ENCODE measurements around the gene C1GALT1.
"Not testable (repeated sequence)": the region's sequence is repeated elsewhere in the genome, so short reads cannot be mapped to it uniquely, and the experiment has no call there.

Gene C1GALT1

DNA sequence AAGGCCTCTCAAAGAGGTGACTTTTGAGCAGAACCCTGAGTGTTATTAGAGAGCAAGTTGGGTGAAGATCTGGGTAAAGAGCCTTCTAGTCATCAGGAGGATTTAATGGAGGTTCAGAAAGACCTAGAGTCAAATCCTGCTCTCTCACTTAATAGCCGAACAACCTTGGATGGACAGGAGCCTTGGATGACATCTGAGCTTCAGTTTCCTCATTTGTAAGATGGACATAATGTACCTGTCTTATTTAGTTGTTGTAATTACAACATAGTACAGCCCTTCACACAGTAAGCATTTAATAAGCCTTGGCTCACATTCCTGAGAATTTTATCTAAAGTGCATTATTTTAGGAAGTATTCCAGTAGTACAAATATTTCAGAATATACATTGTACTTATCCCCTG is 57.0 kb downstream of the C1GALT1 start:
- DNase-seq: no peak

DNA sequence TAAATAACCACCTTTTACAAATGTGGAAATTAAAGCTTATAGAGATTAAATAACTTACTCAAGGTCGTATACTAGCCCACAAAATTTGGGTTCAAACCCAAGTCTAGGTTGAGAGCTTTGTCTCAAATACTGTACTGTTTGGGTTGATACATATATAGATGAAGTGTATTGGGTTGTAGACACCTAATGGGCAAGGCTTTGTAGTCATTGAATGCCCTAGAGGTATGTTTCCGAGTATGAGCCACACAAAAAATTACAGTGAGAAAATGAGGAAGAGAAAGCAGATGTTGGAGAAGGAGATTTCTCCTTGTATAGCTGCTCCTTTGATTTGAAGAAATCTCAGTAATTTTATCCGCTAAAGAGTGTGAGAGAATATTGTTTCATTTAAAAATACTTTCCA is 60.6 kb downstream of the C1GALT1 start:
- DNase-seq: no peak

DNA sequence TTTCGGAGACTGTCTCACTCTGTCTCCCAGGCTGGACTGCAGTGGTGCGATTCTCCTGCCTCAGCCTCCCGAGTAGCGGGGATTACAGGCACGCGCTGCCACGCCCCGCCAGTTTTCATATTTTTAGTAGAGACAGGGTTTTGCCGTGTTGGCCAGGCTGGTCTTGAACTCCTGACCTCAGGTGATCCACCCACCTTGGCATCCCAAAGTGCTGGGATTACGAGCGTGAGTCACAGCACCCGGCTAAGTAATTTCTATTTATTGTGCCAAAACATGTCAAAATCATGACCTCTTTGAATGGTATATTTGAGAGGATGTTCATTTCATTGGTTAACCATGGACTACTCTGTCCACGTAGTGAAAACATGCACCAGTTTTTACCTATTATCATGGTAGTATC is 62.9 kb downstream of the C1GALT1 start:
- DNase-seq: not testable (repeated sequence)

DNA sequence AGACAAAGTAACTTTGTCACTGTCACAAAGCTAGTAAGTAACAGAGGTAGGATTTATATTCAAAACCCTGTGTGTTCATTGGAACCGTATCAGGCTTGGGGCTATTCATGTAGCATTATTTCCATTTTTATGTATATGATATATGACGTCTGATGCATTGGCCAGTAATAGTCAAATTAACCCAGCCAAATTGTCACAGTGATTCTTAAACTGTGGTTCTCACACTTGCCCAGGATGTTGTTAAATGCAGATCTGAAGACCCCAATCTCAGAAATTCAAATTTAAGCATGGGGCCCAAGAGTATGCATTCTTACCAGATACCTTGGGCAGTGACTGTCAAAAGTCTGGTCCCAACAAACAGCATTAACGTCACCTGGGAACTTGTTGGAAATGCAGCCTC is 63.9 kb downstream of the C1GALT1 start:
- no peak for DNase-seq

DNA sequence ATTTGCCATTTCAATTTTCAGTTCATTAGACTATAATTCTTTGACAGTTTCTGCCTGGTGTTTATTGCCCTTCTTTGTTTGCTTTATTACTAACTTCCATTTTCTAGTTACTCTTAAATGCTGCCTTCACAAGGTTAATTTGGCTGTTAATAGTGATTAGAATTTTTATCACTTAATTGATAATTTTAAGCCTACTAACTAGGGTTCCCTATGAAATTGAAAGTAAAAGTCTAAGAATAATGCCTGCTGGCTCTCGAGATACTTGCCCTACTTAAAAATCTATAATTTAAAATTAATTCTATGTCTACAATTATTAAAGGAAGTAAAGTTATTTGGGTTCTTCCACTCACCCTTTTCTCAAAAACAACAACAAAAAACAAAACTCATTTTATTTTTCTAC is 65.3 kb downstream of the C1GALT1 start:
- DNase-seq: no peak

DNA sequence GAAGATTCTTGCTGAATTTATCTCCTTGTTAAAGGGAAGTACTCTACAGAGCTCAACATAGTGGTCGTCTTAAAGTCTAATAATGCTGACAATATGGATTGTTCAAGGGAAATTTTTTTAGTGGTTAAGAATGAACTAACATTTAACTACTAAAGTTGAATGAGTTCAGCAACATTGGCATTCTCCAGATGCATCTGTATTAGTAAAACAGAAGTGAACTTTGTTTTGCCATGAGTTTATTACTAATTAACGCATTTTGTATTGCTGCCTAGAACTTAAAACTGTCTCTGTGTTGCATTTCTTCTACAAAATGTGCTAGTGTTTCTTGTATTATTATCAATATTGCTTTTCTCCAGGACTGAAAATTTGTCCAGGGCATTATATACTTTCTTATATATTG is 67.5 kb downstream of the C1GALT1 start:
- DNase-seq: no peak

DNA sequence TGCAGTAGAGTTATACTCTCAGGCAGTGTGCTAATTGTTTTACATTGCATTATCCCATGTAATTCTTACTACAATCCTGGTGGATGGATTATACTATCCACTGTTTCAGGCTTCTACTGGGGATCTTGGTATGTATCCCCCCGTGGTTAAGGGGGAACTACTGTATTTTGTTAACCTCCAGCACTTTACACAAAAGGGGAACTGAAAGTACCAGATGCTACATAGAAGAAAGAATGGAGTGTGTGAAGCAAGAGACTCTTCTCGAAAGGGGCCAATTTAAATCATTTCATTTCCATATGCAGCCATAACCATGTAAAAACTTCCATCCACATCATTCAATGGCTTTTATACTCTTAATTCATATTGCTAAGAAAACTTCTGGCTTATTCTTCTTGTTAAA is 69.4 kb downstream of the C1GALT1 start:
- no peak for DNase-seq

DNA sequence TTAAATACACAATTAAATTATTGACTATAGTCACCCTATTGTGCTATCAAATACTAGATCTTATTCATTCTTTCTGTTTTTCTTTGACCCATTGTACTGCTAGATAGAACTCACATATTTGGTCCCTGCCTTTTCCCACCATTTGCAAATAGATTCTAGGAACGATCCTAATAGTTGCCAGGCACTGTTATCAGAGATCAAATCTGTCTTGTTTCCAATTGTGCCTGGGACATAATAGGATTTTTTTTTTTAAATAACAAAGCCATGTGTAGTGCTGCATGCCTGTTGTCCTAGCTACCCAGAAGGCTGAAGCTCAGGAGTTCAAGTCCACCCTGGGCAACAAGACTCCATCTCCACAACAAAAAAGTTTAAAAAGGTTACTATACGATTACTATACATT is 72.0 kb downstream of the C1GALT1 start:
- DNase-seq: no peak

DNA sequence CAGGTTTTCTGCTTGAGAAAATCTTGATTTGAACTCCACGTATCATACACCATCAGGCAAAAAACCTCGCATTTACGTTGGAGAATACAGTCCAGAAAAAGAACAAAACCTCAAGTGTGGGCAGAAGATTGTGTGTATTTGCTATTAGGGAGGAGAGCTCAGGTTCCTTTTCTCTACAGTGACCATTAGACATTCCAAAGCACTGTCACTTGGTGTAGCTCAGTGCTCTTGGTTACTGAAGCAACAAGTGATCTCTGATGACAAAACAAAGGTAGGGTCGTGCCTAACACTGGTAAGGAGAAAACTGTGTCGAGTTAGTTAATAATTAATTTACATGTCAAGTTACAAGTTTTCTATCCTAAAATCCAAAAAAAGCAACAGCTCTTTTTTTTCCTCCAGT is 72.6 kb downstream of the C1GALT1 start:
- DNase-seq: no peak

DNA sequence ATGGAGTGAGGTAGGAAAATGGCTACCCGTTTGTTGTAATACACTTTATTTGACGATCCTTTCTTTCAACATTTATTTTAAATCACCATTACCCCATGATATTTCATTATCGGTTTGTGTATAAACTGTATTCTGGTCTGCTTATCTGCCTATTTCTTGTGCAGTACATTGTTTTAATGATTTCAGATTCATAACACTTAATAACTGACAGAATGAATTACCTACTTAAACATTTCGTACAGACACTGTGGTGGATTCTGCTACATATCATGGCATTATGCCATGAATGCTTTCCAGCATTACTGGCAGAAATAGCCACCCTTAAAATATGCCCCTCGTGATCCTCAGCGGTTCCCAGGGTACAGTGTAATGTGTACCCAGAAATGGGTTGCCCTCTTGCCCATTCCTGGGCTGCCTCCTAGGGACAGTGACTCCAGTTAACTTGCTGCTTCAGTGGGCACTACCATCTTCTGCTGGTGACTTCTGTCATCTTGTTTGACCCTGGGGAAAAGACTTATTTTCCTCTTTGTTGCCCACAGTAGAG is 74.5 kb downstream of the C1GALT1 start:
- DNase-seq: no peak

DNA sequence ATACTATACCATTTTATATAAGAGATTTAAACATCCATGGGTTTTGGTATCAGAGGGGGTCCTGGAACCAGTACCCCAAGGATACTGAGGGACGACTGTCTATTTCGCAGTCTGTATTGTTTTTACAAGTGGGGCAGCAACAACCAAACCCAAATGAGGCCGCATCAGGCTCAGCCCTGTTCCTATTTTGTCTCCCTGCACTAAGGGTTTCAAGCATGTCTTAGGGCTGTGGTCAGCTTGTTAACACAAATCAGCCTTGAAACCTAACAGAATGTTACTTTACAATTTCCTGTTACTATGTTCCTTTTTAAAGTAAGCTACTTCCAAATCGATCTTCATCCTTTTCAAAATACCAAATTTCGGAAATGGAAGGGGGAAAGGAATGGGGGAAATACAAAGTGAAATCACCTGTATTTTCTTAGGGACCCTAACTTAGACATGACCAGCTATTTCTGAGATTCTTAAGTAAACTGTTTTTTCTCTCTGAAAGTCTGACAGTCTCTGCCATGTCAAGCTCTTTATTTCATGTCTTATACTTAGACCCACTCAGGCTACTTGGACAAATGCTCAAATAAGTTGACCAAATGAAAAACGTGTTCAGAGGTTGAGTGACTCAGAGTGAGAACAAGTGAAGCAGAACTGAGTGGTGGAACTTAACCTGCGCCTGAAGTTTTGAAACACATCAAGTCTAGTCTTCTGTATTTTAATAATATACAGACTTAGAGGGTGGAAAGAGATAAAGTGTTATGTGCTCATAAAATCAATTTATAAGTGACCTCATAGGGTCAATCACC is 75.8 kb downstream of the C1GALT1 start:
- no peak for DNase-seq

DNA sequence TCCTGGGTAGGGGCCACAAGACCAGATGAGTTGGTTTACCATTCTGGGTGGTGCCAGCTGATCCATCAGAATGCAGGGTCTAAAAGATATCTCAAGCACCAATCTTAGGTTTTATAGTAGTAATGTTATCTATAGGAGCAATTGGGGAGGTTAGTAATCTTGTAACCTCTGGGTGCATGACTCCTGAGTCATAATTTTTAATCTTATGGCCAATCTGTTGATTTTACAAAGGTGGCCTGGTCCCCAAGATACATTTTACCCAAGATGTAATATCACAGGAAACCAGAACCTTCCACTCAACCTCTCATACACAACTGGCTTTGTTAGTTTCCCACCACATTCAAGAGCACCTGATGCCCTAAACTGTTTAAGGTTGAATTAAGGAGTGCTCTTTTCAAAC is 79.5 kb downstream of the C1GALT1 start:
- no peak for DNase-seq

DNA sequence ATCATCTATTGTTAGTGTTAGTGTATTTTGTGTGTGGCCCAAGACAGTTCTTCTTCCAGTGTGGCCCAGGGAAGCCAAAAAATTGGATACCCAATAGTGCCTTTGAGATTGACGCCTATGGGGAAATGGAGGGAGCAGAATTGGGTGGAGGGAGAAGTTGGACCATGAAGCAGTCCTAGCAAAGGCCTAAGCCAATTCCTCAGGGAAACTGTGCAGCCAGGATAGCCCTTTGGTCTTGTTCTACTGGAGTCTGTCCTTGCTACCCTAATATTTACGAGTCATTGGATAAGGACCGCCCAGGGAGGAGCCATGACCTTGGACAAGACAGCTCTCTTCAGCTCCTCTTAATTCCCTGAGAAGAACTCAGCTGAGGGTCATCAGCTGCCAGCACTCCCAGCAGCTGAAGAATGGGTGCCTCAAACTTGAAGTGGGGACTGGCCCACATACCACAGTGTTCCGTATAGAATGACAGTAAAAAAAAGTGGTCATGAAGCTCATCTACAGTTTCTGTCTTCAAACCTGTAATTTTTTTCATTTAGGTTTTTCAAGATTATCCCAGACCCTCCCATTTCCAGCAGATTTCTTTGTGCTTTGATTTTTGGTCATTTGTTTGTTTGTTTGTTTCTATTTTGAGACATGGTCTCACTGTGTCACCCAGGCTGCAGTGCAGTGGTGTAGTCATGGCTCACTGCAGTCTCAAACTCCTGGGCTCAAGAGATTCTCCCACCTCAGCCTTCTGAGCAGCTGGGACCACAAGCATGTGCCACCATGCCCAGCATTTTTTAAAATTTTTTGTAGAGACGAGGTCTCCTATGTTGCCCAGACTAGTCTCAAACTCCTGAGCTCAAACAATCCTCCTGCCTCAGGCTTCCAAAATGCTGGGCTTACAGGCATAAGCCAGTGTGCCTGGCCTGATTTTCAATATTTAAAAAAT is 81.2 kb downstream of the C1GALT1 start:
- DNase-seq: no peak

DNA sequence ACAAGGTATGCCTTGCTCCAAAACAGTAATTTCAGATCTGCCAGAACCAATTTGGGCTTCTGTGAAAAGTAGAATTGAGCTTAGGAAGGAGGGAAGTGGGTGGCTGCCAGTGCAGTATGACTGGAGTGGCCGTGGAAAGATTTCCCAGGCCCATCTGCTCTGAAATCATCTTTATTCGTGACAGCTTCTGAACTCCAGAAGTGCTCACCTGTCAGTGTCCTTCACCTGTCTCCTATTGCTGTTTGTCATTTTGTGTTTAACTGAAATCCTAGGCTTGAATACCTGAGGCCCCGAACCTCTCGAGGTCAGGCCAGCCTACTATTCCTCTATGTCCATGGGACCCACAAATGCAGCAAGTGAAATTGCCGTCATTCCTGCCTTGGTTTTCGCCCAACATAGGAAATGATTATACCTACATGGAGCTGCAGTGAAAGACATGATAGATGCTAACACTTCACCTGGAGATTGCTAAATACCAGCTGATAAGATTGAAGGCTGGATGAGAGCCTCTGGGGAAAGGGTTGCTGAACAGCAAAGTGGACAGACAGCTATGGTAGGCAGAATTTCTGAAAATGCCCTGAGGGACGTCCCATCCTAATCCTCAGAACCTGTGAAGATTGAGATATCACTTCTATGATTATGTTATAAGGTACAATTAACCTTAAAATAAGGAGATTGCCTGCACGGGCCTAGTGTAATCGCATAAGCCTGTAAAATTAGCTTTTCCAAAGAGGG is 82.1 kb downstream of the C1GALT1 start:
- no peak for DNase-seq

DNA sequence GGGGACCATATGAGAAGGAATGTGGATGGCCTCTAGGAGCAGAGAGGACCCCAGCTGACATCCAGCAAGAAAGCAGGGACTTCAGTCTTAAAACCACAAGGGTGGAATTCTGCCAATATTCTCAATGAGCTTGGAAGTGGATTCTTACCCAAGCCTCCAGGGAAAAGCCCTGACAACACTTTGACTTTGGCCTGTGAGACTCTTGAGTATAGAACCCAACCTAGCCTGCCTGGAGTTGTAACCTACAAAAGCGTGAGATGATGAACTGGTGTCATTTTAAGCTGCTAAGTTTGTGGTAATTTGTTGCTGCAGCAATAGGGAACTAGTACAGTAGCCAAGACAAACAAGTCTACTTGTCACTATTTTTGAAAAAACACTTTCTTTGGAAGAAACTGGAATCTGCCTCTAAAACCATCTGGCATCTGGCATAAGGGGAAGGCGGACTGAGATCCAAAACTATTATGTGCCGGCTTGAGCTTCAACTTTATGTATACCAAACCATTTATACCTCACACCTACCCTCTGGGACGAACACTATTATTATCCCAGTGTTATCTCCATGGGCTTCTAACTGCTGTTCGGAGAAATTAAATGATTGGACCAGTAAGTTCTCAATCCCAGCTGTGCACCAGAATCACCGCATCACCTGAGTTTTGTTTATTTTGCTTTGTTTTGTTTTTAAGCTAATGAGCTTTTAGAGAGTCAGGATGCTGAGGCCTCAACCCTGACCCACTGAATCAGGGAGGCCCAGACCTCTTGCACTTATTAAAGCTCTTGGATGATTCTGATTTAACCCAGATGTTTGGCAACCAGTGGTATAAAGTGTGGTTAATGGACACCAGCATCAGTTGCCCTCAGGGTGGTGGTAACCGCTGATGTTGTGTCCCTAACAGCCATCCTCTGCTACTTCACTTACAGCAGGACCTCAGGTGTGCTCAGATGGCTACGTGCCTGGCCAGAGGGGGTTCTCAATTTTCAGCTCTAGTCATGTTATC is 83.0 kb downstream of the C1GALT1 start:
- no peak for DNase-seq

DNA sequence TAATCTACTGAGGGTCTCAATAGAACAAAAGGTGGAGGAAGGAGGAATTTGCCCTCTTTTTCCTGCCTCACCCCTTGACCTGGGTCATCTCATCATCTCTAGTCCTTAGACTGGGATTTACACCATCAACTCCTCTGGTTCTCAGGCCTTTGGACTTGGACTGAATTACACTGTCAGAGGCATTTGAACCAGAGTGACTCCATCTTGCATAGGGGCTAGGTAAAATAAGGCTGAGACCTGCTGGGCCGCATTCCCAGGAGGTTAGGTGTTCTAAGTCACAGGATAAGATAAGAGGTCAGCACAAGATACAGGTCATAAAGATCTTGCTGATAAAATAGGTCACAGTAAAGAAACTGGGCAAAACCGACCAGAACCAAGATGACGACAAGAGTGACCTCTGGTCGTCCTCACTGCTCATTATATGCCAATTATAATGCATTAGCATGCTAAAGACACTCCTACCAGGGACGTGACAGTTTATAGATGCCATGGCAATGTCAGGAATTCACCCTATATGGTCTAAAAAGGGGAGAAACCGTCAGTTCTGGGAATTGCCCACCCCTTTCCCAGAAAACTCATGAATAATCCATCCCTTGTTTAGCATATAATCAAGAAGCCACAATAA is 84.0 kb downstream of the C1GALT1 start:
- DNase-seq: no peak

DNA sequence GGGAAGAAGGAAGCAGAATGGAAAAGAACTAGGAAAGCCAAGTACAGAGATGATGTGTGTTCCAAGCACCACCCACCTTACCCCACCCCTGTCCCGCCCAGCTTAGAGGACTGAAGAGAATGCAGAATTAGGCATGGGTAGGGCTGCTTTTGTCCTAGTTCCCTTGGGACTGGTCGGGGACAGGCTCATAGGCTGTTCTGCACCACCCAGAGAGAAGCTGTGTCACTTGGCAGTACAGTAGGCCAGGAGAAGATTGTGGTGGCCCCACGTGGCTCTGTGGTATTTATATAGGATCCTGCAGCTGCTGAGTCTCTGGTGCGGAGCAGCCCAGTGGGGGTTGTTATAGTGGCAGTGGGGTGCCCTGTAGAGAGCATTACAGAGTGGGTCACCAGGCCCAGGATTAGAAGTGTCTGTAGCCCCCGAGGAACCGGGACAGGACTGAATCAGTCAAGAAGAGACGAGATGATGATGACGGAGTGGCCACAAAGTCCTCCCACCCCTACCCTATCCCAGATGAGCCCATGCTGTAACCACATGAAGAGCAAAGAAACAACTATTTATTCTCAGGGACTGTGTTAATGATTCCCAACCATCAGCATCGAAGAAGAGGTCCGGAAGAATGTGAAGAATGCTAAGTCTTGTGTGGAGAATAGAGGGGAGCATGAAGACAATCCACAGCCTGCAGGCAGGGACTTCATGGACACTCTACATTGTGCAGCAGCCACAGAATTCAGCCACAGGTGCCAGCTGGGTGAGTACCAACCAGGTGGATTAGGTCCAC is 88.9 kb downstream of the C1GALT1 start:
- no peak for DNase-seq

DNA sequence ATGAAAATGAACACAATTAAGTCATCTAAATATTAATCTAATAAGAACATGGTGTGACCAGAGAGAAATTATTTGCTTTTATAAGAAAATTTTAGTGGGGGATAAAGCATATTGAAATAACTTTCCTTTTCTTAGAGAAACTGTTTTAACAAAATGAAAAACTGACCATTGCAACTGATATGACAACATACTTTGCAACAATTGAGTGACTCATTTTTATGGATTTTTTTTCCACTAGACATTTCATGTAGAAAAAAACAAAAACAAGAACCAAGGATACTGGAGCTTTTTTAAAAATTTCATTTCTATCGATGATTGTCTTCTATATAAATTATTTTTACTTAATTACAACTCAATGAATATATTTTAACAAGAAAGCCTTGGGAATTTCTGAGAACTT is 90.0 kb downstream of the C1GALT1 start:
- DNase-seq: no peak

DNA sequence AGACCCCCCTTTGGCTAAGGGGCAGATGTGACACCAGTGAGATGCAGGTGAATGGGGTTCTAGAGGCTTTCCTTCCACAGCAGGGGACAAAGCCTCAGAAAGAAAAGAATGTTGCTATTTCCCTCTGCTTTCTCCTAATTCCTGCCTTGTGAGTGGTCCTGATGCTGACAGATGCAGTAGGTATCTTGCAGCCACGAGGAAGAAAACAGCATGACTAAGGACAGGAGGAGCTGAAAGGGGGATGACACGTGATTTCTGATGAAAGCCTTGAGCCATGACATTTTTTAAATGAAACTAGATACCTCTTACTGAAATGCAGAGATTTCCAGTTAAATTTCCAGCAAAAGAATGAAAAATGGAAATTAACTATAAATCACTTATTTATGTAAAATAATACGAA is 92.4 kb downstream of the C1GALT1 start:
- DNase-seq: no peak

DNA sequence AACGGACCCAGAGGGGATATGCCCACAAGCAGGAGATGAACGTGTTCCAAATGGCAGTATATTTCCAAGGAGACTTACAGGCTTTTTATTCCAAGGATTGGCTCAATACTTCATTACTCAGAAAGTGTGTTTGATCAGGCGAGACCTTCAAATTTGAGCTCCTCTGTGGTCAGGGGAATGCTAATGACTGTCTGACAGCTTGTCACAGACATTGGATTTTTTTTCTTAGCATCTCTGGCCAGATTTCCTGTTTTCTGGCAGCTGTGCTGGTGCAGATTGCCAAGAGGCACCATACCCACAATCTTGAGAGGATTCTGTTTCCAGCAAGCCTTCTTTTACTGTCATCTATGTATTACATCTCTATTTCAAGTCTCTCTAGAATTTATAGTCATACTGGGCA is 93.8 kb downstream of the C1GALT1 start:
- no peak for DNase-seq

Data from amniotic stem cell (primary cell).